Activated T-cell treated with anti-CD3 and anti-CD28 coated beads, Interleukin-2, amount 50 U/mL, for 4 hours (primary cell): ENCODE measurements around the gene CCDC88A. TPM values are rescaled to one million over a fixed set of nuclear protein-coding genes. Genes with fewer than 3 reads are reported as not detected.
A peak's percentile ranks its signal among the peaks of the same experiment; 100 is the strongest.
"Not testable (repeated sequence)": the region's sequence is repeated elsewhere in the genome, so short reads cannot be mapped to it uniquely, and the experiment has no call there.

Experiments
- ATAC-seq, 2 donors: fragments of 200-7000 bp; cut with Tn5 transposase; one replicate each; pipeline ENCODE4 v1.10.0; 2021
- DNase-seq: peaks from one replicate; pipeline ENCODE4 v3.0.0-alpha.2; 2020
- H3K27me3 Mint-ChIP-seq: one replicate; pipeline ENCODE4 v1.8.0; 2021; ENCODE audit warnings: low read depth, mixed read lengths
- H3K36me3 Mint-ChIP-seq: one replicate; pipeline ENCODE4 v1.8.0; 2022; ENCODE audit warnings: mixed read lengths; ENCODE audit not compliant: insufficient read depth
- H3K4me1 Mint-ChIP-seq: one replicate; pipeline ENCODE4 v1.8.0; 2021; ENCODE audit warnings: low read depth, mixed read lengths
- H3K4me3 Mint-ChIP-seq: one replicate; pipeline ENCODE4 v1.8.0; 2021; ENCODE audit warnings: mild to moderate bottlenecking, moderate library complexity, mixed read lengths
- H3K9me3 Mint-ChIP-seq: one replicate; pipeline ENCODE4 v1.8.0; 2021; ENCODE audit warnings: mixed read lengths
- total RNA-seq, 3 donors: library from RNA; stranded (reverse); gene quantifications; one replicate each; pipeline ENCODE4 v1.2.1, GENCODE V29; 2021

CCDC88A gene
- total RNA-seq, 3 donors from 2014 or later, result 6.0 to 7.3 (median 6.2) TPM

GRCh38 chr2:55338268-55338667 lies 81.4 kb downstream of the CCDC88A start:
- Mint-ChIP-seq H3K27me3 (no peaks in the 10 kb centered on the region), H3K36me3 (peaks cover 7% of the 10 kb centered on the region), H3K4me3 (no peak overlapping the region), H3K9me3 (no peaks in the 10 kb centered on the region), H3K4me1 (no peaks in the 10 kb centered on the region)
- DNase-seq (no peak), ATAC-seq (no peak)

- no peaks in the 10 kb centered on the region for H3K4me1 Mint-ChIP-seq
- ATAC-seq (no peak), DNase-seq (no peak)
These were observed 84.9 kb downstream of the CCDC88A start for GRCh38 chr2:55334728-55335127.

GRCh38 chr2:55330541-55331297 lies 88.9 kb downstream of the CCDC88A start:
- no peak overlapping the region for H3K4me3 Mint-ChIP-seq
- H3K36me3 Mint-ChIP-seq, result peaks cover 20% of the 10 kb centered on the region
- no peaks in the 10 kb centered on the region for H3K27me3 Mint-ChIP-seq
- DNase-seq, result no peak
- ATAC-seq, result no peak
- no peaks in the 10 kb centered on the region for H3K4me1 Mint-ChIP-seq
- H3K9me3 Mint-ChIP-seq, result no peaks in the 10 kb centered on the region

More at GRCh38 chr2:55334728-55335127, 84.9 kb downstream of the CCDC88A start:
- no peak overlapping the region for H3K4me3 Mint-ChIP-seq
- H3K36me3 Mint-ChIP-seq, result peaks cover 9% of the 10 kb centered on the region
- no peaks in the 10 kb centered on the region for H3K27me3 Mint-ChIP-seq
- no peaks in the 10 kb centered on the region for H3K9me3 Mint-ChIP-seq

- Mint-ChIP-seq H3K4me1 (no peaks in the 10 kb centered on the region), H3K27me3 (no peaks in the 10 kb centered on the region), H3K9me3 (no peaks in the 10 kb centered on the region), H3K36me3 (peaks cover 13% of the 10 kb centered on the region), H3K4me3 (no peak overlapping the region)
- DNase-seq (no peak), ATAC-seq (no peak)
These were observed 92.0 kb downstream of the CCDC88A start for GRCh38 chr2:55327470-55328230.

GRCh38 chr2:55314985-55315384 lies 104.7 kb downstream of the CCDC88A start:
- H3K36me3 Mint-ChIP-seq, result peaks cover 12% of the 10 kb centered on the region
- peaks cover 8% of the 10 kb centered on the region for H3K4me1 Mint-ChIP-seq
- ATAC-seq (no peak), DNase-seq (no peak)
- no peak overlapping the region for H3K4me3 Mint-ChIP-seq
- no peaks in the 10 kb centered on the region for H3K27me3 Mint-ChIP-seq
- no peaks in the 10 kb centered on the region for H3K9me3 Mint-ChIP-seq

- no peak overlapping the region for H3K4me3 Mint-ChIP-seq
- H3K27me3 Mint-ChIP-seq, result no peaks in the 10 kb centered on the region
- H3K4me1 Mint-ChIP-seq, result peaks cover 12% of the 10 kb centered on the region
These were observed 108.2 kb downstream of the CCDC88A start for GRCh38 chr2:55311444-55311870.

GRCh38 chr2:55309446-55309845 lies 110.2 kb downstream of the CCDC88A start:
- no peaks in the 10 kb centered on the region for H3K9me3 Mint-ChIP-seq
- H3K36me3 Mint-ChIP-seq, result peaks cover 15% of the 10 kb centered on the region
- no peak overlapping the region for H3K4me3 Mint-ChIP-seq
- H3K27me3 Mint-ChIP-seq, result no peaks in the 10 kb centered on the region
- ATAC-seq (no peak), DNase-seq (no peak)
- H3K4me1 Mint-ChIP-seq, result peaks cover 12% of the 10 kb centered on the region

More at GRCh38 chr2:55311444-55311870, 108.2 kb downstream of the CCDC88A start:
- peaks cover 15% of the 10 kb centered on the region for H3K36me3 Mint-ChIP-seq
- ATAC-seq (peak; percentile 96), DNase-seq (no peak)
- no peaks in the 10 kb centered on the region for H3K9me3 Mint-ChIP-seq

- Mint-ChIP-seq H3K27me3 (no peaks in the 10 kb centered on the region), H3K4me1 (peaks cover 15% of the 10 kb centered on the region), H3K9me3 (no peaks in the 10 kb centered on the region), H3K4me3 (no peak overlapping the region), H3K36me3 (no peaks in the 10 kb centered on the region)
- ATAC-seq (peak; percentile 93 to 96), DNase-seq (no peak)
These were observed 117.4 kb downstream of the CCDC88A start for GRCh38 chr2:55302241-55302640.

GRCh38 chr2:55301277-55301676 lies 118.4 kb downstream of the CCDC88A start:
- Mint-ChIP-seq H3K27me3 (no peaks in the 10 kb centered on the region), H3K9me3 (no peaks in the 10 kb centered on the region), H3K4me3 (no peak overlapping the region), H3K4me1 (peaks cover 15% of the 10 kb centered on the region), H3K36me3 (no peaks in the 10 kb centered on the region)
- DNase-seq, result no peak
- peak in 1 of 2 donors; percentile 30 for ATAC-seq

- H3K4me1 Mint-ChIP-seq, result peaks cover 18% of the 10 kb centered on the region
- H3K27me3 Mint-ChIP-seq, result no peaks in the 10 kb centered on the region
- no peak for ATAC-seq
- H3K9me3 Mint-ChIP-seq, result no peaks in the 10 kb centered on the region
- H3K4me3 Mint-ChIP-seq, result no peak overlapping the region
- DNase-seq, result no peak
- peaks cover 4% of the 10 kb centered on the region for H3K36me3 Mint-ChIP-seq
These were observed 123.3 kb downstream of the CCDC88A start for GRCh38 chr2:55296393-55296792.

GRCh38 chr2:55283083-55283482 lies 136.6 kb downstream of the CCDC88A start:
- Mint-ChIP-seq H3K4me1 (peaks cover 32% of the 10 kb centered on the region), H3K36me3 (no peaks in the 10 kb centered on the region), H3K27me3 (no peaks in the 10 kb centered on the region), H3K9me3 (no peaks in the 10 kb centered on the region), H3K4me3 (peak overlapping the region; percentile 89)
- DNase-seq (no peak), ATAC-seq (no peak)

- H3K4me1 Mint-ChIP-seq, result peaks cover 32% of the 10 kb centered on the region
These were observed 137.3 kb downstream of the CCDC88A start for GRCh38 chr2:55282110-55282917.

GRCh38 chr2:55280851-55281546 lies 138.7 kb downstream of the CCDC88A start:
- H3K36me3 Mint-ChIP-seq, ATAC-seq, H3K27me3 Mint-ChIP-seq, H3K9me3 Mint-ChIP-seq, DNase-seq: not testable (repeated sequence)
- H3K4me3 Mint-ChIP-seq, result peak overlapping the region; percentile 50
- peaks cover 27% of the 10 kb centered on the region for H3K4me1 Mint-ChIP-seq

More at GRCh38 chr2:55282110-55282917, 137.3 kb downstream of the CCDC88A start:
- peak; percentile 79 for DNase-seq
- ATAC-seq, result peak; percentile 99
- Mint-ChIP-seq H3K9me3 (no peaks in the 10 kb centered on the region), H3K36me3 (no peaks in the 10 kb centered on the region), H3K4me3 (peak overlapping the region; percentile 89), H3K27me3 (no peaks in the 10 kb centered on the region)
